Nephron progenitor cell (in vitro differentiated cells): ENCODE data around the gene ENDOG.
"Not testable (repeated sequence)": the region's sequence is repeated elsewhere in the genome, so short reads cannot be mapped to it uniquely, and the experiment has no call there.

Source experiments
- DNase-seq: peaks from one replicate; pipeline ENCODE4 v3.0.0; 2021
- H3K27ac Mint-ChIP-seq: 2 replicates; pipeline ENCODE4 v1.8.0; 2021; ENCODE audit warnings: mild to moderate bottlenecking, moderate library complexity, mixed read lengths
- H3K27me3 Mint-ChIP-seq: 2 replicates; pipeline ENCODE4 v1.8.0; 2021; ENCODE audit warnings: mild to moderate bottlenecking, low read depth, mixed read lengths; ENCODE audit not compliant: poor library complexity
- H3K36me3 Mint-ChIP-seq: 2 replicates; pipeline ENCODE4 v1.8.0; 2021; ENCODE audit warnings: low read depth, mixed read lengths
- H3K4me1 Mint-ChIP-seq: 2 replicates; pipeline ENCODE4 v1.8.0; 2021; ENCODE audit warnings: mixed read lengths
- H3K4me3 Mint-ChIP-seq: 2 replicates; pipeline ENCODE4 v1.8.0; 2021; ENCODE audit warnings: mild to moderate bottlenecking, moderate library complexity, mixed read lengths
- H3K9me3 Mint-ChIP-seq: 2 replicates; pipeline ENCODE4 v1.8.0; 2021; ENCODE audit warnings: mild to moderate bottlenecking, moderate library complexity, mixed read lengths
- TF ChIP-seq, protein P1 (sequence below): fragments of 200-600 bp; sonication (generic); IDR thresholded peaks from 2 replicates; pipeline ENCODE4 v1.5.0; 2021; ENCODE audit warnings: antibody characterized with exemption

ENDOG gene

GRCh38 chr9:128863647-128864046, 45.3 kb downstream of the ENDOG start:
- H3K27me3 Mint-ChIP-seq: no peaks in the 10 kb centered on the region
- no peak overlapping the region for H3K4me3 Mint-ChIP-seq
- TF ChIP-seq, protein P1, sequence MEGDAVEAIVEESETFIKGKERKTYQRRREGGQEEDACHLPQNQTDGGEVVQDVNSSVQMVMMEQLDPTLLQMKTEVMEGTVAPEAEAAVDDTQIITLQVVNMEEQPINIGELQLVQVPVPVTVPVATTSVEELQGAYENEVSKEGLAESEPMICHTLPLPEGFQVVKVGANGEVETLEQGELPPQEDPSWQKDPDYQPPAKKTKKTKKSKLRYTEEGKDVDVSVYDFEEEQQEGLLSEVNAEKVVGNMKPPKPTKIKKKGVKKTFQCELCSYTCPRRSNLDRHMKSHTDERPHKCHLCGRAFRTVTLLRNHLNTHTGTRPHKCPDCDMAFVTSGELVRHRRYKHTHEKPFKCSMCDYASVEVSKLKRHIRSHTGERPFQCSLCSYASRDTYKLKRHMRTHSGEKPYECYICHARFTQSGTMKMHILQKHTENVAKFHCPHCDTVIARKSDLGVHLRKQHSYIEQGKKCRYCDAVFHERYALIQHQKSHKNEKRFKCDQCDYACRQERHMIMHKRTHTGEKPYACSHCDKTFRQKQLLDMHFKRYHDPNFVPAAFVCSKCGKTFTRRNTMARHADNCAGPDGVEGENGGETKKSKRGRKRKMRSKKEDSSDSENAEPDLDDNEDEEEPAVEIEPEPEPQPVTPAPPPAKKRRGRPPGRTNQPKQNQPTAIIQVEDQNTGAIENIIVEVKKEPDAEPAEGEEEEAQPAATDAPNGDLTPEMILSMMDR: peak; percentile 97
- H3K36me3 Mint-ChIP-seq: no peaks in the 10 kb centered on the region
- H3K9me3 Mint-ChIP-seq: no peaks in the 10 kb centered on the region
- H3K27ac Mint-ChIP-seq: peak overlapping the region; percentile 45
- H3K4me1 Mint-ChIP-seq: peaks cover 19% of the 10 kb centered on the region
- peak; percentile 92 for DNase-seq

DNA sequence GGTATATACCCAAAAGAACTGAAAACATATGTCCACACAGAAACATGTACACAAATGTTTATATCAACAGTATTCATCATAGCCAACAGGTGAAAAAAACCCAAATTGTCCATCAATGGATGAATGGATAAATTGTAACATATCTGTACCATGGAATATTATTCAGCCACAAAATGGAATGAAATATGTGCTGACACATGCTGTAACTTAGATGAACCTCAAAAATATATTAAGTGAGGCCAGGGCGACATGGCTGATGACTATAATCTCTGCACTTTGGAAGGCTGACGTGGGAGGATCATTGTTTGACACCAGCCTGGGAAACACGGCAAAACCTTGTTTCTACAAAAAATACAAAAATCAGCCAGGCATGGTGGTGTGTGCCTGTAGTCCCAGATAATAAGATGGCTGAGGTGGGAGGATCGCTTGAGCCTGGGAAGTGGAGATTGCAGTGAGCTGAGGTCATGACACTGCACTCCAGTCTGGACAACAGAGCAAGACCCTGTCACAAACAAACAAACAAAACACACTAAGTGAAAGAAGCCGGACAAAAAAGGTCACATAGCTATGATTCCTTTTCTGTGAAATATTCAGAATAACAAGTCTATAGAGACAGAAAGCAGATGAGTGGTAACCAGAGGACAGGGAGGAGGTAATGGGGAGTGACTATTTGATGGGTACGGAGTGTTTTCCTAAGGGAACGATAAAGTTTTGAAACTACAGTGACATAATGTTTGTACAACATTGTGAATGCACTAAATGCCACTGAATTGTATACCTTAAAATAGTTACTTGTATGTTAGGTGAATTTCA, 52.0 kb downstream of the ENDOG start:
- H3K27ac Mint-ChIP-seq: peak overlapping the region; percentile 69
- no peaks in the 10 kb centered on the region for H3K9me3 Mint-ChIP-seq
- H3K36me3 Mint-ChIP-seq: peaks cover 15% of the 10 kb centered on the region
- peaks cover 3% of the 10 kb centered on the region for H3K27me3 Mint-ChIP-seq
- peaks cover 6% of the 10 kb centered on the region for H3K4me1 Mint-ChIP-seq
- no peak overlapping the region for H3K4me3 Mint-ChIP-seq
- TF ChIP-seq, protein P1: no peak
- DNase-seq: no peak

DNA sequence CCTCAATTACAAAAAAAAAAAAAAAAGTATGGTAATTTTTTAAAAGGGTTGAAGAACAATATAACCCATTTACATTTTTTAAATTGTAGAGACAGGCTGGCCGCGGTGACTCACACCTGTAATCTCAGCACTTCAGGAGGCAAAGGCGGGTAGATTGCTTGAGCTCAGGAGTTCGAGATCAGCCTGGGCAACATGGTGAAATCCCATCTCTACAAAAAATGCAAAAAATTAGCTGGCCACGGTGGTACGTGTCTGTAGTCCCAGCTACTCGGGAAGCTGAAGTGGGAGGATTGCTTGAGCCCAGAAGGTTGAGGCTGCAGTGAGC, 52.6 kb downstream of the ENDOG start:
- DNase-seq, H3K4me1 Mint-ChIP-seq, H3K9me3 Mint-ChIP-seq, H3K27ac Mint-ChIP-seq, H3K4me3 Mint-ChIP-seq, H3K27me3 Mint-ChIP-seq: not testable (repeated sequence)
- peaks cover 15% of the 10 kb centered on the region for H3K36me3 Mint-ChIP-seq
